Measurements from ENCODE around the gene CETN3.
"Not testable (repeated sequence)": the region's sequence is repeated elsewhere in the genome, so short reads cannot be mapped to it uniquely, and the experiment has no call there.

The CETN3 gene

DNA sequence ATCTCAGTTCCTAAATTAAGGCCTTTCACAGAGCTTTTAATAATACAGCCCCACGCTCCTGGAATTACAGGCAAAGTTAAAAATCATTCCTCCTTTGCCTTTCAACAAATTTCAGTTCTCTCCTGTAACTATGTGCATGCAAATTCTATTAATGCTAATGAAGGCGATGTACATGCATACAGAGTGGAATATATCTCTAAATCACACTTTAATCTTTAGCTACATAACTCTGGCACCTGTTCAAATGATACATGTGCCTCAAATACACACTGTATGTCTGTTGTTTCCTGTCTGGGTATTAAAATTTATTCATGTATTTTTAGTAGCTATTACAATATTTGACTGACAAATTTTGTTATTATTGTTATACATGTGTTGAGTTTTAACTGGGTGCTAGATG, 30.8 kb downstream of the CETN3 start:
- no peaks in the 10 kb centered on the region for H3K9me3 ChIP-seq (ENCODE audit: severe bottlenecking)
- H3K27me3 ChIP-seq (ENCODE audit: insufficient read depth, poor library complexity, severe bottlenecking) = peaks cover 5% of the 10 kb centered on the region
- DNase-seq (ENCODE audit: low spot score) (no peak), ATAC-seq (ENCODE audit: low read depth) (no peak)
- H3K27ac ChIP-seq (ENCODE audit: poor library complexity, severe bottlenecking) = no peak overlapping the region
- no peaks in the 10 kb centered on the region for H3K36me3 ChIP-seq (ENCODE audit: low read depth)
- H3K4me1 ChIP-seq (ENCODE audit: insufficient read depth, poor library complexity, severe bottlenecking) = no peaks in the 10 kb centered on the region
- H3K4me3 ChIP-seq (ENCODE audit: severe bottlenecking) = no peak overlapping the region
- TF ChIP-seq, protein P1, sequence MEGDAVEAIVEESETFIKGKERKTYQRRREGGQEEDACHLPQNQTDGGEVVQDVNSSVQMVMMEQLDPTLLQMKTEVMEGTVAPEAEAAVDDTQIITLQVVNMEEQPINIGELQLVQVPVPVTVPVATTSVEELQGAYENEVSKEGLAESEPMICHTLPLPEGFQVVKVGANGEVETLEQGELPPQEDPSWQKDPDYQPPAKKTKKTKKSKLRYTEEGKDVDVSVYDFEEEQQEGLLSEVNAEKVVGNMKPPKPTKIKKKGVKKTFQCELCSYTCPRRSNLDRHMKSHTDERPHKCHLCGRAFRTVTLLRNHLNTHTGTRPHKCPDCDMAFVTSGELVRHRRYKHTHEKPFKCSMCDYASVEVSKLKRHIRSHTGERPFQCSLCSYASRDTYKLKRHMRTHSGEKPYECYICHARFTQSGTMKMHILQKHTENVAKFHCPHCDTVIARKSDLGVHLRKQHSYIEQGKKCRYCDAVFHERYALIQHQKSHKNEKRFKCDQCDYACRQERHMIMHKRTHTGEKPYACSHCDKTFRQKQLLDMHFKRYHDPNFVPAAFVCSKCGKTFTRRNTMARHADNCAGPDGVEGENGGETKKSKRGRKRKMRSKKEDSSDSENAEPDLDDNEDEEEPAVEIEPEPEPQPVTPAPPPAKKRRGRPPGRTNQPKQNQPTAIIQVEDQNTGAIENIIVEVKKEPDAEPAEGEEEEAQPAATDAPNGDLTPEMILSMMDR (IDR thresholded peaks at IDR 0.05; ENCODE audit: poor library complexity, severe bottlenecking) = no peak

DNA sequence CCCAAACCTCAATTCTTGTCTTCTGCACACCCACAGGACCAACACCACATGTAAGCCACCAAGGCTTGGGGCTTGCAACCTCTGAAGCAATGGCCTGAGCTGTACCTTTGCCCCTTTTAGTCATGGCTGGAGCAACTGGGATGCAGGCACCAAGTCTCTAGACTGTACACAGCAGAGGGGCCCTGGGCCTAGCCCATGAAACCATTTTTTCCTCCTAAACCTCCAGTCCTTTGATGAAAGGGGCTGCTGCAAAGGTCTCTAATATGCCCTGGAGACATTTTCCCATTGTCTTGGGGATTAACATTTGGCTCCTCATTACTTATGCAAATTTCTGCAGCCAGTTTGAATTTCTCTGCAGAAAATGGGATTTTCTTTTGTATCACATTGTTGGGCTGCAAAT, 38.3 kb downstream of the CETN3 start:
- not testable (repeated sequence) for H3K9me3 ChIP-seq (ENCODE audit: severe bottlenecking); H3K27ac ChIP-seq (ENCODE audit: poor library complexity, severe bottlenecking); H3K36me3 ChIP-seq (ENCODE audit: low read depth); DNase-seq (ENCODE audit: low spot score); ATAC-seq (ENCODE audit: low read depth); H3K4me3 ChIP-seq (ENCODE audit: severe bottlenecking); H3K4me1 ChIP-seq (ENCODE audit: insufficient read depth, poor library complexity, severe bottlenecking)
- H3K27me3 ChIP-seq (ENCODE audit: insufficient read depth, poor library complexity, severe bottlenecking) = peaks cover 20% of the 10 kb centered on the region

DNA sequence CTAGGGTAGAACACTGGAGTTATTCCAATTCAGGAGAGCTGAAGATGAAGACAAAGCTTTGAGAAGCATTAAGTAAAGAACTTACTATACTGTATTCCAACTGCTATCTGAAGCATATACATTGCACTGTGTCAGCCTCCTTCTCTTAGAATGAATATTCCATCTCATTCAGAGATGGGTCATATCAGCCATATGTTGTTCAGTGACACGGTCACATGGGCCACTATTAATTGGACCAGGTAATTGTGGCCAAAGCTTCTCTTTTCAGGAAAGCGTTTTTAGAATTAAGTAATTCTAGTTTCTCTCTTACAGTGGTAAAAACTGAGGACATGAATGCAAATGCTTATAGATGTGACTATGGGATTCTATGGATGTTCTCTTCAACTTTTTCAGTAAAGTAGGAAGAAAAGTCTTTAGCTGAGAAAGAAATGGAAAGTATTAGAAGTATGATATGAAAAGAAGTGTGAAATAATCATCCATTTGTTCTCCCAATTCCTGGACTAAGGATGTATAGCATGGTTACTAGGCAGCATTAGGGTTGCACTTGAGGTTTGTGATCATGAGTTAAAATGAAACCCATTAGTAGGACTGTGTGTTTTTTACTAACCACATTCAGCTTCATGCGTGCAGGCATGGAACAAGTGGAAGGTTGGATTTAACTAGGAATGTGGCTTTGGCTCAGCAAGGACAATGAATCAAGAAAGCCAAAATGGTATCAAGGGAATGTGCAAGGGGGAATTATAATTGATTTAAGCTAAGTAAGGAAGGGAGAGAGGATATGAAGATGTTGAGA, 40.9 kb downstream of the CETN3 start:
- no peak for ATAC-seq (ENCODE audit: low read depth)
- no peak for DNase-seq (ENCODE audit: low spot score)
- H3K27ac ChIP-seq (ENCODE audit: poor library complexity, severe bottlenecking) = no peak overlapping the region
- H3K27me3 ChIP-seq (ENCODE audit: insufficient read depth, poor library complexity, severe bottlenecking) = peaks cover 20% of the 10 kb centered on the region
- TF ChIP-seq, protein P1 (IDR thresholded peaks at IDR 0.05; ENCODE audit: poor library complexity, severe bottlenecking) = no peak
- H3K9me3 ChIP-seq (ENCODE audit: severe bottlenecking) = no peaks in the 10 kb centered on the region
- no peaks in the 10 kb centered on the region for H3K36me3 ChIP-seq (ENCODE audit: low read depth)
- H3K4me1 ChIP-seq (ENCODE audit: insufficient read depth, poor library complexity, severe bottlenecking) = no peaks in the 10 kb centered on the region
- H3K4me3 ChIP-seq (ENCODE audit: severe bottlenecking) = no peak overlapping the region

DNA sequence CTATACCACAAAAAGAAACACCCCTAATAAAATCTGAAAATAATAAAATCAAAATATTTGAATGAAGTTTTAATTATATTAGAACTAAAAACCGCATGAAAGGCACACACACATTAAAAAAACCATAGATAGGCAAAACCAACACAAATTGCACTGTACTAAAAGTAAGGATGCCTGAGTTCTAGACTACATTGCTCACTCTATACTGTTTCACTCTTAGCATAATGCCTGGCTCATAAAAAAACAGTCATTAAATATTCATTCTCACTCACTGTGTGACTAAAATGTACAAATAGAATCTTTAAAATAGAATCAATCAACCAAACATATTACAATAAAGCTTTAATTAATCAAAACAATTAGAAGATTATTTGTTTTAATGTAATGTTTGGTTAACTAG, 41.7 kb downstream of the CETN3 start:
- H3K27me3 ChIP-seq (ENCODE audit: insufficient read depth, poor library complexity, severe bottlenecking) = peaks cover 20% of the 10 kb centered on the region
- no peak for ATAC-seq (ENCODE audit: low read depth)

DNA sequence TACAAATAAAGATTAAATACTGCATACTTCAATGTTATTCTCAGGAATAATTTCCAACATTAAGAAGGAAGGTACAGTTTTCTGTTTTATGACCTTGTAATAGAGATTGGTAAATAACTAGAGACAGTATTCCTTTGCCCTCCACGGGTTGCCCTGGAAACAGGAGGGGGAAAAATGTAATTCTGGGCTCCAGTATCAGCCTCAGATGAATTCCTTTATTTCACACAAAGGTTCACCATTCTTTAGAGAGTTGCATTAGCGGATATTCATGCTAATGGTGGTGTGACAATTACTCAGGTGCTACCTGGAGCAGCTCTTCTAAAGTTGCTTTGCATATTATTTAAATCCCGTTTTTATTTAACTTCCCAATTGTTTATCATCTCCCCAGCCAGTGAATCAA, 42.6 kb downstream of the CETN3 start:
- ATAC-seq (ENCODE audit: low read depth) = no peak
- Histone ChIP-seq H3K4me3 (ENCODE audit: severe bottlenecking) (no peak overlapping the region), H3K36me3 (ENCODE audit: low read depth) (no peaks in the 10 kb centered on the region), H3K9me3 (ENCODE audit: severe bottlenecking) (no peaks in the 10 kb centered on the region), H3K27ac (ENCODE audit: poor library complexity, severe bottlenecking) (no peak overlapping the region), H3K27me3 (ENCODE audit: insufficient read depth, poor library complexity, severe bottlenecking) (peaks cover 23% of the 10 kb centered on the region), H3K4me1 (ENCODE audit: insufficient read depth, poor library complexity, severe bottlenecking) (no peaks in the 10 kb centered on the region)
- TF ChIP-seq, protein P1 (IDR thresholded peaks at IDR 0.05; ENCODE audit: poor library complexity, severe bottlenecking) = no peak
- no peak for DNase-seq (ENCODE audit: low spot score)

More for the DNA sequence above, 41.7 kb downstream of the CETN3 start:
- Histone ChIP-seq H3K36me3 (ENCODE audit: low read depth) (no peaks in the 10 kb centered on the region), H3K4me3 (ENCODE audit: severe bottlenecking) (no peak overlapping the region), H3K27ac (ENCODE audit: poor library complexity, severe bottlenecking) (no peak overlapping the region), H3K9me3 (ENCODE audit: severe bottlenecking) (no peaks in the 10 kb centered on the region), H3K4me1 (ENCODE audit: insufficient read depth, poor library complexity, severe bottlenecking) (no peaks in the 10 kb centered on the region)
- no peak for DNase-seq (ENCODE audit: low spot score)
- TF ChIP-seq, protein P1 (IDR thresholded peaks at IDR 0.05; ENCODE audit: poor library complexity, severe bottlenecking) = no peak

All from RWPE2 (cell line).